ENCODE data around the gene AP1G2. TPM values are rescaled to one million over a fixed set of nuclear protein-coding genes. Genes with fewer than 3 reads are reported as not detected.

AP1G2 gene
- total RNA-seq, 1 donor from 2014 or later: 373 TPM

GRCh38 chr14:23568600-23569331 lies 1.2 kb upstream of the AP1G2 start:
- Mint-ChIP-seq H3K27ac (peak overlapping the region; percentile 61), H3K4me3 (peak overlapping the region; percentile 100), H3K36me3 (ENCODE audit: low read depth) (peaks cover 29% of the 10 kb centered on the region), H3K4me1 (peaks cover 27% of the 10 kb centered on the region), H3K27me3 (peaks cover 18% of the 10 kb centered on the region), H3K9me3 (no peaks in the 10 kb centered on the region)
- ATAC-seq (ENCODE audit: low read depth) (no peak), DNase-seq (no peak)
- CTCF ChIA-PET: interaction anchor here (1.0 to 1.3 kb wide), 2 partner anchors 9 to 20 kb away, joined by 3 to 4 read pairs; no protein-coding TSS in a partner anchor
- POLR2A ChIA-PET: interaction anchor here (0.9 to 3.2 kb wide), 3 partner anchors 13 to 248 kb away, joined by 3 to 41 read pairs (median 15); partner anchors contain the start of genes PABPN1 and THTPA
- no peak for TF ChIP-seq CTCF (IDR thresholded peaks at IDR 0.05)
- intact Hi-C loops (cut with micrococcal nuclease): no loop called here

GRCh38 chr14:23568021-23568599 lies 519 bp upstream of the AP1G2 start:
- intact Hi-C loops (cut with micrococcal nuclease): no loop called here
- TF ChIP-seq CTCF (IDR thresholded peaks at IDR 0.05): no peak
- ChIA-PET POLR2A (interaction anchor here (0.9 to 3.2 kb wide), 7 partner anchors 12 to 579 kb away, joined by 3 to 41 read pairs (median 4); partner anchors contain the start of genes ACIN1, NGDN, PABPN1 and PSME2), CTCF (interaction anchor here (1.0 kb wide), 1 partner anchor 21 kb away, joined by 4 read pairs; no protein-coding TSS in a partner anchor)
- Mint-ChIP-seq H3K36me3 (ENCODE audit: low read depth) (peaks cover 34% of the 10 kb centered on the region), H3K27ac (peak overlapping the region; percentile 98), H3K9me3 (no peaks in the 10 kb centered on the region), H3K4me1 (peaks cover 27% of the 10 kb centered on the region), H3K4me3 (peak overlapping the region; percentile 100), H3K27me3 (peaks cover 13% of the 10 kb centered on the region)
- ATAC-seq (ENCODE audit: low read depth) (no peak), DNase-seq (no peak)

- TF ChIP-seq CTCF (IDR thresholded peaks at IDR 0.05): no peak
- peaks cover 47% of the 10 kb centered on the region for H3K36me3 Mint-ChIP-seq (ENCODE audit: low read depth)
- peaks cover 4% of the 10 kb centered on the region for H3K27me3 Mint-ChIP-seq
- ChIA-PET CTCF (interaction anchor here (1.0 kb wide), 2 partner anchors 22 to 88 kb away, joined by 3 to 5 read pairs; no protein-coding TSS in a partner anchor), POLR2A (interaction anchor here (1.0 to 3.2 kb wide), 6 partner anchors 11 to 580 kb away, joined by 3 to 41 read pairs (median 9); partner anchors contain the start of genes ACIN1, NGDN, PABPN1 and PSME2)
- H3K9me3 Mint-ChIP-seq: no peaks in the 10 kb centered on the region
- DNase-seq: no peak
- peak overlapping the region; percentile 98 for H3K27ac Mint-ChIP-seq
- H3K4me3 Mint-ChIP-seq: peak overlapping the region; percentile 100
- intact Hi-C loops (cut with micrococcal nuclease): loop anchor here (1.0 kb wide), 3 partner anchors 10 to 97 kb away; partner anchors contain the start of genes NGDN, THTPA and ZFHX2
- H3K4me1 Mint-ChIP-seq: peaks cover 32% of the 10 kb centered on the region
- ATAC-seq (ENCODE audit: low read depth): no peak
Observed at GRCh38 chr14:23566778-23567185, 809 bp downstream of the AP1G2 start.

- TF ChIP-seq CTCF (IDR thresholded peaks at IDR 0.05): no peak
- peak overlapping the region; percentile 100 for H3K4me3 Mint-ChIP-seq
- CTCF ChIA-PET: interaction anchor here (1.0 kb wide), 1 partner anchor 88 kb away, joined by 5 read pairs; no protein-coding TSS in a partner anchor
- POLR2A ChIA-PET: interaction anchor here (1.2 to 3.2 kb wide), 4 partner anchors 10 to 581 kb away, joined by 3 to 41 read pairs (median 9); partner anchors contain the start of genes PSME2, THTPA and ZFHX2
- H3K27ac Mint-ChIP-seq: peak overlapping the region; percentile 98
- intact Hi-C loops (cut with micrococcal nuclease): no loop called here
- H3K36me3 Mint-ChIP-seq (ENCODE audit: low read depth): peaks cover 51% of the 10 kb centered on the region
- DNase-seq: no peak
- peaks cover 32% of the 10 kb centered on the region for H3K4me1 Mint-ChIP-seq
- H3K27me3 Mint-ChIP-seq: no peaks in the 10 kb centered on the region
- H3K9me3 Mint-ChIP-seq: no peaks in the 10 kb centered on the region
- ATAC-seq (ENCODE audit: low read depth): no peak
Observed at GRCh38 chr14:23566112-23566777, 1.3 kb downstream of the AP1G2 start.
